ENCODE data around the gene SPR.

DNA sequence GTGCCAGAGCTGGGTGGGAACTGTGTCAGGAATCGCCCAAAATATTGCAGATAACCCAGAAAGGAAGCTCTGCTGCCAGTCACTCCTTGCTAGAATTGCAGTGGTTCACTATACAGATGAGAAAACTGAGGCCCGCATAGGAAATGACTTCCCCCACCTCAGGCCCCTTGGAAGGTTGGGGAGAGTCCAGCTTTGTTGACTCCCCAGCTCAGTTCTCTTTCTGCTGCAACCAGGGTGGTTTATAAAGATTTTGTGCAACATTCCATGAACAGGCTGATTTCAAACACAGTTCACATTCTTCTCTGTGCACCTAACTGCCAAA lies 11.3 kb downstream of the SPR start:
- TF ChIP-seq POLR2A (IDR thresholded peaks at IDR 0.05) (no peak), CTCF (IDR thresholded peaks at IDR 0.05) (no peak)

Data from right lobe of liver (tissue), 4 donors.